ENCODE measurements around the gene ALDH1A3.

GRCh38 chr15:100932676-100933348, 53.2 kb downstream of the ALDH1A3 start:
- TF ChIP-seq, protein P1, sequence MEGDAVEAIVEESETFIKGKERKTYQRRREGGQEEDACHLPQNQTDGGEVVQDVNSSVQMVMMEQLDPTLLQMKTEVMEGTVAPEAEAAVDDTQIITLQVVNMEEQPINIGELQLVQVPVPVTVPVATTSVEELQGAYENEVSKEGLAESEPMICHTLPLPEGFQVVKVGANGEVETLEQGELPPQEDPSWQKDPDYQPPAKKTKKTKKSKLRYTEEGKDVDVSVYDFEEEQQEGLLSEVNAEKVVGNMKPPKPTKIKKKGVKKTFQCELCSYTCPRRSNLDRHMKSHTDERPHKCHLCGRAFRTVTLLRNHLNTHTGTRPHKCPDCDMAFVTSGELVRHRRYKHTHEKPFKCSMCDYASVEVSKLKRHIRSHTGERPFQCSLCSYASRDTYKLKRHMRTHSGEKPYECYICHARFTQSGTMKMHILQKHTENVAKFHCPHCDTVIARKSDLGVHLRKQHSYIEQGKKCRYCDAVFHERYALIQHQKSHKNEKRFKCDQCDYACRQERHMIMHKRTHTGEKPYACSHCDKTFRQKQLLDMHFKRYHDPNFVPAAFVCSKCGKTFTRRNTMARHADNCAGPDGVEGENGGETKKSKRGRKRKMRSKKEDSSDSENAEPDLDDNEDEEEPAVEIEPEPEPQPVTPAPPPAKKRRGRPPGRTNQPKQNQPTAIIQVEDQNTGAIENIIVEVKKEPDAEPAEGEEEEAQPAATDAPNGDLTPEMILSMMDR (IDR thresholded peaks at IDR 0.05): no peak
- TF ChIP-seq POLR2A (IDR thresholded peaks at IDR 0.05): no peak

All from Peyer's patch (tissue), 4 donors.